Osteoblast (primary cell): ENCODE results near the gene NUP98. TPM values are rescaled to one million over a fixed set of nuclear protein-coding genes. Genes with fewer than 3 reads are reported as not detected.

Source experiments
- DNase-seq: peaks from one replicate; pipeline ENCODE4 v3.0.0; 2011; ENCODE audit warnings: low spot score, mixed read lengths; ENCODE audit not compliant: insufficient read length; ENCODE audit errors: missing footprints
- H2AFZ ChIP-seq: 2 replicates; pipeline ENCODE4 v1.6.0; 2011; ENCODE audit warnings: mild to moderate bottlenecking, low read length
- H3K27ac ChIP-seq: 2 replicates; pipeline ENCODE4 v1.5.1; 2011; ENCODE audit warnings: mild to moderate bottlenecking, low read depth, low read length, moderate library complexity
- H3K27me3 ChIP-seq: 2 replicates; pipeline ENCODE4 v1.6.0; 2012; ENCODE audit warnings: mild to moderate bottlenecking, control low read depth, inconsistent platforms, low read length, moderate library complexity; ENCODE audit not compliant: insufficient read depth
- H3K36me3 ChIP-seq: 2 replicates; pipeline ENCODE4 v1.5.1; 2011; ENCODE audit warnings: mild to moderate bottlenecking, low read length, control low read depth, moderate library complexity; ENCODE audit not compliant: insufficient read depth
- H3K4me1 ChIP-seq: 2 replicates; pipeline ENCODE4 v1.5.1; 2011; ENCODE audit warnings: mild to moderate bottlenecking, low read length, control low read depth, moderate library complexity; ENCODE audit not compliant: insufficient read depth
- H3K4me2 ChIP-seq: 2 replicates; pipeline ENCODE4 v1.6.0; 2011; ENCODE audit warnings: mild to moderate bottlenecking, low read length; ENCODE audit not compliant: insufficient read depth
- H3K4me3 ChIP-seq: fragments of 200-600 bp; sonication (generic); 3 replicates; pipeline ENCODE4 v1.5.1; 2012; ENCODE audit warnings: mild to moderate bottlenecking, low read length, inconsistent platforms; ENCODE audit not compliant: insufficient read depth
- H3K79me2 ChIP-seq: 2 replicates; pipeline ENCODE4 v1.6.0; 2012; ENCODE audit warnings: mild to moderate bottlenecking, low read length, control low read depth, inconsistent platforms; ENCODE audit not compliant: insufficient read depth
- H3K9me3 ChIP-seq: 2 replicates; pipeline ENCODE4 v1.5.1; 2011; ENCODE audit warnings: low read depth, low read length, control low read depth
- H4K20me1 ChIP-seq: 2 replicates; pipeline ENCODE4 v1.6.0; 2012; ENCODE audit warnings: mild to moderate bottlenecking, low read length, control low read depth; ENCODE audit not compliant: insufficient read depth
- total RNA-seq: library from RNA; depleted of rRNA; stranded (reverse); fragments of >200 nt; gene quantifications from 2 replicates; pipeline ENCODE4 v1.2.3, GENCODE V29; 2012
- TF ChIP-seq, protein P1 (sequence below): IDR thresholded peaks from 2 replicates; pipeline ENCODE4 v1.5.1; 2011; ENCODE audit warnings: mild to moderate bottlenecking, low read depth, low read length, moderate library complexity; ENCODE audit errors: extremely low read depth

The NUP98 gene
- total RNA-seq, 1 donor, result 114 TPM

- H3K4me2 ChIP-seq, result peak overlapping the region; percentile 80
- H4K20me1 ChIP-seq, result peaks cover 30% of the 10 kb centered on the region
- peak overlapping the region; percentile 85 for H2AFZ ChIP-seq
- no peaks in the 10 kb centered on the region for H3K36me3 ChIP-seq
- H3K79me2 ChIP-seq, result peaks cover 51% of the 10 kb centered on the region
- H3K4me3 ChIP-seq, result peak overlapping the region; percentile 83
- peak; percentile 96 for DNase-seq
- peak overlapping the region; percentile 50 for H3K27ac ChIP-seq
- no peaks in the 10 kb centered on the region for H3K9me3 ChIP-seq
- H3K4me1 ChIP-seq, result peaks cover 23% of the 10 kb centered on the region
- H3K27me3 ChIP-seq, result no peaks in the 10 kb centered on the region
- TF ChIP-seq, protein P1, sequence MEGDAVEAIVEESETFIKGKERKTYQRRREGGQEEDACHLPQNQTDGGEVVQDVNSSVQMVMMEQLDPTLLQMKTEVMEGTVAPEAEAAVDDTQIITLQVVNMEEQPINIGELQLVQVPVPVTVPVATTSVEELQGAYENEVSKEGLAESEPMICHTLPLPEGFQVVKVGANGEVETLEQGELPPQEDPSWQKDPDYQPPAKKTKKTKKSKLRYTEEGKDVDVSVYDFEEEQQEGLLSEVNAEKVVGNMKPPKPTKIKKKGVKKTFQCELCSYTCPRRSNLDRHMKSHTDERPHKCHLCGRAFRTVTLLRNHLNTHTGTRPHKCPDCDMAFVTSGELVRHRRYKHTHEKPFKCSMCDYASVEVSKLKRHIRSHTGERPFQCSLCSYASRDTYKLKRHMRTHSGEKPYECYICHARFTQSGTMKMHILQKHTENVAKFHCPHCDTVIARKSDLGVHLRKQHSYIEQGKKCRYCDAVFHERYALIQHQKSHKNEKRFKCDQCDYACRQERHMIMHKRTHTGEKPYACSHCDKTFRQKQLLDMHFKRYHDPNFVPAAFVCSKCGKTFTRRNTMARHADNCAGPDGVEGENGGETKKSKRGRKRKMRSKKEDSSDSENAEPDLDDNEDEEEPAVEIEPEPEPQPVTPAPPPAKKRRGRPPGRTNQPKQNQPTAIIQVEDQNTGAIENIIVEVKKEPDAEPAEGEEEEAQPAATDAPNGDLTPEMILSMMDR, result peak; percentile 69
Observed at GRCh38 chr11:3841426-3842350, 44.3 kb upstream of the NUP98 start.

DNA sequence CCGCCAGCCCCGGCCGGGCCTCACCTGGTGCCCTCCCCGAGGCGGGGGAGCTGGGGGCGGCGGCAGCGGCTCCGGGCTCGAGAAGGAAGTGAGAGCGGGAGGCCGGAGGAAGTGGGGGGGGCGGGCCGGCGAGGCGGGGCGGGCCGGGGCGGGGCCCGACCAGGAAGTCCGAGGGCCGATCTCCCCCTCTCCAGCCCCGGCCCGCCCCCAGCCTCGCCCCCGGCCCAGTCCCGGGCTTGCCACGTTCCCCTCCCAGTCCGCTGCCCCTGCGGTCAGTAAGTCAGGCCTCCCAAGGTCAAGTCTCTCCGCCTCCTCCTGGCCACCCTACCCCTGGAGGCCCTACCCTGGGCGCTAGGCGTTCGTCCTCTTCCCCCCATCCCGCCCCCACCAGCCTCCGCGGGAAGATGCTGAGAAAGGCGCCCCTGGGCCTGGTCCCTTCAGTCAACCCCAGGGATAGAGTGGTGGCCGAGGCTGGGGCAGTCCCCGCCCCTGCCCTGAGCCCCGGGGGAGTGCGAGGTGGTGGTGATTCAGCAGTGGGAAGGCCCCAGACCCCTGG lies 43.6 kb upstream of the NUP98 start, which contains the start of gene RHOG:
Gene RHOG, minus strand, starts transcription at position 90 of the 556 bp plus-strand sequence. CDS start 12,821 bp downstream, outside the sequence.
- no peaks in the 10 kb centered on the region for H3K27me3 ChIP-seq
- H3K4me2 ChIP-seq, result peak within 1 kb of the TSS; percentile 88
- H3K4me1 ChIP-seq, result peaks cover 23% of the 10 kb centered on the region
- DNase-seq, result peak; percentile 99
- peak within 1 kb of the TSS; percentile 85 for H2AFZ ChIP-seq
- H3K27ac ChIP-seq, result peak within 1 kb of the TSS; percentile 50
- H3K36me3 ChIP-seq, result no peaks in the 10 kb centered on the region
- peaks cover 35% of the 10 kb centered on the region for H4K20me1 ChIP-seq
- H3K9me3 ChIP-seq, result no peaks in the 10 kb centered on the region
- TF ChIP-seq, protein P1, result no peak
- H3K4me3 ChIP-seq, result peak within 1 kb of the TSS; percentile 83
- H3K79me2 ChIP-seq, result peaks cover 58% of the 10 kb centered on the region

DNA sequence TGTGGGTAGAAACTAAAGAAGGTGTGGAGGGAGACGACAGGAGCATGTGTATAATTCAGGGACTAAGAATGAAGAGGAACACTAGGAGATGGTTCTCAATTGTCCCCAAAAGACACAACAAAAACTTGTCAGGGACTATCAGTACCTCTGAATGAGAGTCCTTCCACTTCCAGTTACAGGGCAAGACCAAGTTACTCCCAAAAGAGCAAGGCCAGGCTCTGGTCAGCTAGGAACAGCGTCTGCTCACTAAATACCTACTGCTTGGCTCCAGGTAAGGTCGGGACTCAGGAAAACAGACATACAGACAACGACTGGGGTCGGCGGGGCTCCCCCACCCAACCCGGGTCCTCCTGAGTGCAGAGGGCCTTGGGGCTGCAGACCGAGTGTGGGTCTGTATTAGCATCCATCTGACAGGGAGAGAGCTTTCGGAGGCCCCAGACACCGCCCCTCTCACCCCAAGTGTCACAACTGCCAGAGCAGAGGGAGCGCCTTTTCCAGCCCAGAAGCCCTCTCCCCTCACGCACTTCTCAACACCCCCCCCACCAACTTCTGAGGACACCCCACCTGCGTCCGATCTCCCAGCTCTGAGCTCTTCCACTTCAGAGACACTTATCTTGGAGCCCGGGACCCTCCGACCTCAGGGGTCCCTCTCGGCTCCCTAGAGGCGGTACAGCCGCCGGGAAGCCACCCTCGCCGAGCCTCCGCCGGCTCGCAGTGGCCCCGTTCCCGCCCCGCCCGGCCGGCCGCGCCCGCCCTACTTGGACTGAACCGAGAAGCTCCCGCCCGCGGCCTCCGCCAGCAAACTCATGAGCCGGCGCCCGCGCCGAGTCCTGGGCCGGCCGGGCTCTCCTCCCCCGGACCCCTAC lies 42.9 kb upstream of the NUP98 start:
- Histone ChIP-seq H3K27ac (peak overlapping the region; percentile 9), H3K9me3 (no peaks in the 10 kb centered on the region), H2AFZ (no peak overlapping the region), H3K36me3 (no peaks in the 10 kb centered on the region), H4K20me1 (peaks cover 42% of the 10 kb centered on the region), H3K4me3 (peak overlapping the region; percentile 83), H3K27me3 (no peaks in the 10 kb centered on the region), H3K4me1 (peaks cover 25% of the 10 kb centered on the region), H3K4me2 (peak overlapping the region; percentile 88), H3K79me2 (peaks cover 65% of the 10 kb centered on the region)
- peak; percentile 86 for DNase-seq
- TF ChIP-seq, protein P1, result no peak
